SU-DHL-6 (cell line): Measurements from ENCODE around the gene MRPS2.

Experiments used
- H2AFZ ChIP-seq: fragments of 200-600 bp; sonication (generic); 2 replicates; pipeline ENCODE4 v1.6.1; 2014; ENCODE audit warnings: low read depth, mild to moderate bottlenecking, moderate library complexity, mixed read lengths, antibody characterized with exemption, low read length; ENCODE audit not compliant: severe bottlenecking
- H3F3A ChIP-seq: fragments of 200-600 bp; shearing (Covaris generic); 2 replicates; pipeline ENCODE4 v1.6.0; 2016; ENCODE audit warnings: antibody characterized with exemption, mild to moderate bottlenecking; ENCODE audit not compliant: insufficient read depth
- H3K27ac ChIP-seq: fragments of 200-600 bp; sonication (generic); 2 replicates; pipeline ENCODE4 v1.5.1; 2016; ENCODE audit warnings: low read depth, mild to moderate bottlenecking, low read length, moderate library complexity, mixed read lengths
- H3K27me3 ChIP-seq: fragments of 200-600 bp; sonication (generic), shearing (Covaris generic); 2 replicates; pipeline ENCODE4 v1.6.0; 2014; ENCODE audit warnings: mild to moderate bottlenecking, low read length
- H3K36me3 ChIP-seq: fragments of 200-600 bp; sonication (generic); 2 replicates; pipeline ENCODE4 v1.6.1; 2014; ENCODE audit warnings: mild to moderate bottlenecking, low read length, mixed read lengths
- H3K4me2 ChIP-seq: fragments of 300-600, 200-600 bp; shearing (Covaris generic), sonication (generic); 2 replicates; pipeline ENCODE4 v1.6.0; 2014; ENCODE audit warnings: low read length, low read depth, mild to moderate bottlenecking; ENCODE audit not compliant: poor library complexity, severe bottlenecking
- H3K4me3 ChIP-seq: fragments of 200-600 bp; sonication (generic); 2 replicates; pipeline ENCODE4 v1.5.1; 2014; ENCODE audit warnings: antibody characterized with exemption, low read length, mild to moderate bottlenecking, mixed read lengths; ENCODE audit not compliant: insufficient read depth, poor library complexity, severe bottlenecking
- H3K79me2 ChIP-seq: fragments of 200-600 bp; sonication (generic); 2 replicates; pipeline ENCODE4 v1.6.1; 2014; ENCODE audit warnings: mild to moderate bottlenecking, low read length, moderate library complexity; ENCODE audit not compliant: insufficient read depth
- H3K9ac ChIP-seq: fragments of 200-600 bp; sonication (generic); 2 replicates; pipeline ENCODE4 v1.7.0; 2014; ENCODE audit warnings: mild to moderate bottlenecking, low read length
- H3K9me2 ChIP-seq: fragments of 200-600 bp; sonication (generic); replicated peaks from 2 replicates; pipeline ENCODE4 v1.6.1; 2014; ENCODE audit warnings: low read length; ENCODE audit not compliant: insufficient read depth
- H3K9me3 ChIP-seq: fragments of 200-600 bp; sonication (generic); 2 replicates; pipeline ENCODE4 v1.6.1; 2014; ENCODE audit warnings: low read length, mixed read lengths; ENCODE audit not compliant: insufficient read depth
- H4K20me1 ChIP-seq: fragments of 200-600 bp; sonication (generic); 2 replicates; pipeline ENCODE4 v1.6.1; 2014; ENCODE audit warnings: low read depth, mild to moderate bottlenecking, antibody characterized with exemption, low read length, moderate library complexity, mixed read lengths
- CTCF ChIP-seq: fragments of 200-600 bp; sonication (generic); IDR thresholded peaks from one replicate; pipeline ENCODE4 v1.5.1; 2017; ENCODE audit warnings: antibody characterized with exemption, mild to moderate bottlenecking, low read length, moderate library complexity; ENCODE audit not compliant: insufficient read depth, poor library complexity, severe bottlenecking
- EZH2phosphoT487 ChIP-seq: fragments of 200-600 bp; sonication (generic), shearing (Covaris generic); conservative IDR thresholded peaks from 2 replicates; pipeline ENCODE4 v1.6.1; 2018; ENCODE audit warnings: mild to moderate bottlenecking, antibody characterized with exemption, low read length, moderate library complexity, mixed read lengths

MRPS2 gene

GRCh38 chr9:135498381-135499126 lies 1.9 kb upstream of the MRPS2 start:
- Histone ChIP-seq H3K4me2 (no peak overlapping the region), H3K79me2 (peaks cover 20% of the 10 kb centered on the region), H3K9ac (no peak overlapping the region)

DNA sequence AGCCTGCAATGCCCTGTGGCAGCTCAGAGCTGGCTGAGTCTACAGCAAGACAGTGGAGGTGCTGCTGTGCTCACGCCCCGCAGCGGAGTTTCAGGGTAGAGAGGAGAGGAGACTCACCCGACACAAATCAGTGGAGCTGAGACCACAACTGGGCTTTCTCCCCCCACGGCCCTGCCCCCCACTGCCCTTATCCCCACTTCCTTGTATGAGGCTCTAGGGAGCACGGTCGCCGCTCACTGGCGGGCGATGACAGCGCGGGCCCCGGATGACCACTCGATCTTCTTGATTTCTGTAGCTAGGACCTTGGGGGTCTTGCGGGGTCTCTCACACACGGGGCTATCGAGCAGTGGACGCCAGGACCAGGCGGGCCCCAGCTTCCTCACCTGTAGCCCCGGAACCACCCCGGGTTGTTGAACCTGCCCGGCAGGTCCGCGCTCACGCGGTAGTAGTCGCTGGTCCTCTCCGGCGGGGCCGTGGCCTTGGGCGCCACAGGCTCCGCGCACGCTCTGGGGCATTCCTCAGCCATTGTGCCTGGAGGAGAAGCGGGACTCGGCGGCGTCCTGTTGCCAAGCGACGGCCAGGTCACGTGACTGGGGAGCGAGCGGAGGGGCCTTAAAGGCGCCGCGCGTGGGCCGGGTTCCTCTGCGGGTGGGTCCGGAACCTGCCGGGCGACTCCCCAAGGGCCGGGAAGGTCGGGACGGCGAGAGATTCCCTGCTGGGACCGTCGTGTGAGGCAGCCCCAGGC lies 984 bp upstream of the MRPS2 start:
- Histone ChIP-seq H3K9me3 (no peaks in the 10 kb centered on the region), H4K20me1 (no peaks in the 10 kb centered on the region; the same call in 1 of the 2 replicates), H3K9me2 (no peaks in the 10 kb centered on the region), H3K4me2 (peak overlapping the region; percentile 66), H3K27ac (no peak overlapping the region), H3K4me3 (peak overlapping the region; percentile 99), H3K36me3 (no peaks in the 10 kb centered on the region), H3K79me2 (peaks cover 20% of the 10 kb centered on the region), H3K27me3 (no peaks in the 10 kb centered on the region), H3K9ac (peak overlapping the region; percentile 99), H2AFZ (peak overlapping the region; percentile 85), H3F3A (no peaks in the 10 kb centered on the region)
- TF ChIP-seq EZH2phosphoT487 (no peak), CTCF (no peak)

More at GRCh38 chr9:135498381-135499126, 1.9 kb upstream of the MRPS2 start:
- no peak overlapping the region for H3K4me3 ChIP-seq
- no peaks in the 10 kb centered on the region for H3K36me3 ChIP-seq
- H3K9me2 ChIP-seq: no peaks in the 10 kb centered on the region
- H3K27ac ChIP-seq: no peak overlapping the region
- no peaks in the 10 kb centered on the region for H3K9me3 ChIP-seq
- TF ChIP-seq CTCF: no peak
- no peak for TF ChIP-seq EZH2phosphoT487
- H4K20me1 ChIP-seq: no peaks in the 10 kb centered on the region; the same call in 1 of the 2 replicates
- no peak overlapping the region for H2AFZ ChIP-seq
- no peaks in the 10 kb centered on the region for H3K27me3 ChIP-seq
- no peaks in the 10 kb centered on the region for H3F3A ChIP-seq

- no peaks in the 10 kb centered on the region; the same call in 1 of the 2 replicates for H4K20me1 ChIP-seq
- no peaks in the 10 kb centered on the region for H3K27me3 ChIP-seq
- no peak overlapping the region for H3K27ac ChIP-seq
Observed at GRCh38 chr9:135500071-135500524, 384 bp upstream of the MRPS2 start.

More at GRCh38 chr9:135500071-135500524, 384 bp upstream of the MRPS2 start:
- H3F3A ChIP-seq: no peaks in the 10 kb centered on the region
- H3K9me2 ChIP-seq: no peaks in the 10 kb centered on the region
- TF ChIP-seq EZH2phosphoT487 (no peak), CTCF (no peak)
- H3K9ac ChIP-seq: peak overlapping the region; percentile 99
- H3K4me3 ChIP-seq: peak overlapping the region; percentile 99
- H2AFZ ChIP-seq: peak overlapping the region; percentile 85
- peaks cover 20% of the 10 kb centered on the region for H3K79me2 ChIP-seq
- peak overlapping the region; percentile 66 for H3K4me2 ChIP-seq
- H3K9me3 ChIP-seq: no peaks in the 10 kb centered on the region
- H3K36me3 ChIP-seq: no peaks in the 10 kb centered on the region
